Activated CD4-positive, alpha-beta T cell treated with anti-CD3 and anti-CD28 coated beads for 1 hour (primary cell): Measurements from ENCODE around the gene SLC9A9.

Source experiments
- DNase-seq: peaks from one replicate; pipeline ENCODE4 v3.0.0-alpha.2; 2020

SLC9A9 gene

DNA sequence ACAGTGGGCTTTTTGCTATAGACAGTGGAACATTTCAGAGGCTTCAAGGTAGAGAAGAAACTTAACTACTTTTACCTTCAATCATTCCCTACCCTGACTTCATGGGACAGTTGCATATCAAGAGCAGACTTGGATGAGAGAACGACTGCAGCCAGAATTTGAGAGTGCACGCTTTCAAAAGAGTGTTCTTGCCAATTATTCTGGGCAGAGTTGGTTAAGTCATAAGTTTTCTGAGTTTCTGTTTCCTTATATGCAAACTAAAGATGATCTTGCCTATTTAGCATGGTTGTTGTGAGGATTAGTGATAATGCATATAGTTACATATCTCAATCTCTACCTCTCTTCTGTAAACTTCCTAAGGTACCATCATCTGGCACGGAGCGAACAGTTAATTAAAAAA lies 7.6 kb downstream of the SLC9A9 start:
- DNase-seq: no peak

DNA sequence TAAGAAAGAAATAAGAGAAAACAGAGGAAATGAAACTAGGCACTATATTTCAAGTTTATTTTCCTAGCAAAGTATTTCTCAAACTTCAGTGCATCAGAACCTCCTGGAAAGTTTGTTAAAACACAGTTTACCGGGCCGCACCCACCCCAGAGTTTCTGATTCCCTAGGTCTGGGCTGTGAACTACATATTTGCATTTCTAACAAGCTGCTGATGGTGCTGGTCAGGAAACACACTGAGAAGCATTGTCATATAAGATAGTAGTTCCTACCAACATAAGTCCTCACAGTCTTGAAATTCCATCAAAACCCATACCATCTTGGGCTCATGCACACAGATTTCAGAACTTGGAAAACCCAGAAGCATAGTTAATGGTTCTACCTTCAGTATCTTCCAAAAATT lies 8.3 kb downstream of the SLC9A9 start:
- DNase-seq: no peak

DNA sequence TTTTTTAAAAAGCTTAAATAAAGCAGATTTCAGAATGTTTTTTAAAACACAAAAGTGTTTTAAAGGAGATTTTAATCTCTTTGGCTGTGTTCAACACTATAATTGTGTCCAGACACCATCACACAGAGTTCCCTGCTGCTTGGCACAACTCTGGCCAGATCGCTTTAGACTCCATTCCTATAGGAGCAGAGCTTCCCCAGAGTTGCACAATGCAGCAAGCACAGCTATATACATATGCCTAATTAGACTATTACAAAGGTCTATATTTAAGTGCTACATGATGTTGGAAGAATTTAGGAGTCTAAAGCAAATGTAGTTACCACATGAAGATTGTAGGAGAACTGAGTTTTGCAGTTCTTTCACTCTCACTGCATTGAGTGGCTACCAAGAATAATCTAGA lies 11.2 kb downstream of the SLC9A9 start:
- no peak for DNase-seq

DNA sequence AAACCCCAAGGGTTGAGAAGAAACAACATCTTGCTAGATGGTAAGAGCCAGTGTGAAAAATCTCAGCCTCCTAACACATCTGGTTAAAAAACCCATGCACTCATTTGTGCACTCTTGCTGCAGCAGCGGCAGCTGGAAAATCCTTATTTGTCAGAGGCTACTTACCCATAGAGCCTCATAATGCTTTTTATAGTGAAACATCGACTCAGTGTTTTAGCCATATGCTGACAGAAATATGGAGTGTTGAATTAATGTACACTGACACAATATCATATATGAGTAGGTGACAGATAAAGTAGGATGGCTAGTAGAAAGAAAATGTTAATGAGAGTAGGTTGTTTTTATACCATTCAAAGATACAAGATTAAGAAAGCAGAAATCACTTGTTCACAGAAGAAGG lies 13.0 kb downstream of the SLC9A9 start:
- DNase-seq: no peak

DNA sequence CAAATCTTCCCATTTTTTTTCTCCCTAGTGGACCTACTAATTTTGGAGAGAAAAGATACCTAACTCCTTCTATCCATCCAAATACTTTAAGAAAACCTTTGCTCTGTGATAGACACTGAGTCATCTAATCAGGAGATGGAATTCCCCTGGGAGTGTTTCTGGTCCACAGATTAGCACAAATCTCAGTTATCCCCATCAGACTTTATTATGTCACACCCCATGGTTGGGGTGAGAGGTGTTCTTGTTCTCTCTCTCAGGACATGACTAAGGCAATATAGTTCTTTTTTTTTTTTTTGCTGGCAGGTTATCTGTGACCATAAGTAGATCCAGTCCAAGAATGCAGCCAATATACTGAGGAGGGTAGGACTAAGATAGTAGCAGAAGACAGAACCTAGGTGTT lies 15.8 kb downstream of the SLC9A9 start:
- DNase-seq: no peak

DNA sequence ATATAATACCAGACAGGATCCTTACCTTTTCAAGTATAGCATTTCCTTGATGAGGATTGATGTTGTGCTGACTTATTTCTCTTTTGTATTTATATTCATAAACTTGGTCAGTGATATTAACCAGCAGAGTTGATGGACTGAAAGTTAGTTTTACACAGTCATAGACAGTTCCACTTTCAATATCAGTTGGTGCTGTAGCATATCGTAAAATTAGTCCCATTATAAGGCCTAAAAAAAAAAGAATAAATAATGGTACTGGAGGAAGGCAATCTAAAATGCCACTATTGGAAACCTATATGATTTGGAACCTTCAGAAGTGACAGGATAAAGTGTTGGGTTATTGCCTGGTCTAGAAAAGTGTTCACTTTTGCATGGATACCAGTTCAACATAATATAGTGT lies 16.3 kb downstream of the SLC9A9 start:
- DNase-seq: no peak

DNA sequence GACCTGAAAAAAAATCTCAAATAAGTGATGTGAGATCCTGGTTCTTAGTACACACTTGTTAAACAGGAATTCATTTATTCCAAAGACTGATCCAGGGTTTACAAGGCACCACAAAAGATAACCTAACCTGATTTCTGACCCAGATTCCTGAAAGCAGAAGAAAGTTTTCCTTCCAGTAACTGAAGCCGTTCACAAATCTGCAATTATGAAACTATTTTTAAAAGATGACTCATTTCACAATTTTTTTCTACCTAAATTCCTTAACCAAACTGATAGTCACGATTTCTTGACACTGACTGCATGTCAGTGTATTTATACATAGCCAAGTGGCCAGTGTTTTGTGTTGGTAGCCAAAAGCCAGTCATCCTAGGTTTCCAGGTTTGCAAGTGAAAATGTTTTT lies 17.1 kb downstream of the SLC9A9 start:
- no peak for DNase-seq

DNA sequence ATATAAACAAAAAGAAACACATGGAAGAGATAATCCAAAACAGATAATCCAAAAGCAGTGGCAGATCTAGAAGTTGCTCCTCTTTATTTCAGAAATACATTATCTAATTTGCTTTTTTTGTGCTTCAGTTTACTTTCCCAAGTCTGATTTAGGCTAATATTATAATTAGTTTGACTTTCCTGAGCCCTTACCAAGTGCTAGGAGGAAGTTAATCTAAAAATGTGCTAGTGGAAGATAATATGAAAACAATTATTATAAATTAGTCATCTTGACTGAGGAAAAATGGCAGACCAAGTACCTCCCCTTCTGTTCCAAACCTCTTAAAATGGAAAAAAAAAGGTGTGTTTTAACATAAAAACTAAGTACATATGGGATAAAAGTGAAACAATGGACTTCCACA lies 17.5 kb downstream of the SLC9A9 start:
- DNase-seq: no peak

DNA sequence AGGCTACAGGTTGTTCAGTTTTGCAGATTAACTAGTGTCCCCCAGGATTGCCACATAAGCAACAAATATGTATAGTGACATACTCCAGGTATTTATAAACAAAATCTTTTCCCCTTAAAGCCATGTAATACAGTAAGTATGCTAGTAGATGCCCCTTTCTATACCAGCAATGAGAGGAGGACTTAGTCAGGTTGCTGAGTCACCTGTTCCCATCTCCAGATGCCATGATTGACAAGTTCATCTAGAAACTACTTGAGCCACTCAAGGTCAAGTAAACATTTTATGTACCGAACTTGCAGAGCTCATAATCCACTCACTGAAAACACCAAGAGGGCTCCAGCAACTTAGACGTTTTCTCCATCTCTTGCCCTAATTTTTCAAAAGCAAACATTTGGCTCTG lies 18.2 kb downstream of the SLC9A9 start:
- DNase-seq: no peak

DNA sequence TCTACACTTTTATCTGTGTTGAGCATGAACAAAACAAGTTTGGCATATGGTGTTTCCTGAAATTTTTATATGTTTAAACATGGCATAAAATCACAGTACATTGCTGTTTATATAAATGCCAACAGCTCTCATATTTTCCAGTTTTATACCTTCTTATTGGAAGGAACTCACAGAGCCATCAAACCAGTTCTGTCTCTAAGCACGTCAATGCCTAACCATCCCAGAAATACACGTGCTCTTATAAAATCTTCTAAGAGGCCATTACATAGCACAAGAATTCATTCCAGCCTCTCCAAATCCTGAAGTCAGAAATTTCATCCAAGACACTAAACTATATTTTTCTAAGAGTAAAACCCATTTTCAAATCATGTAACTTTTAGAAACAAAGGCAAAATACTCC lies 20.8 kb downstream of the SLC9A9 start:
- no peak for DNase-seq

DNA sequence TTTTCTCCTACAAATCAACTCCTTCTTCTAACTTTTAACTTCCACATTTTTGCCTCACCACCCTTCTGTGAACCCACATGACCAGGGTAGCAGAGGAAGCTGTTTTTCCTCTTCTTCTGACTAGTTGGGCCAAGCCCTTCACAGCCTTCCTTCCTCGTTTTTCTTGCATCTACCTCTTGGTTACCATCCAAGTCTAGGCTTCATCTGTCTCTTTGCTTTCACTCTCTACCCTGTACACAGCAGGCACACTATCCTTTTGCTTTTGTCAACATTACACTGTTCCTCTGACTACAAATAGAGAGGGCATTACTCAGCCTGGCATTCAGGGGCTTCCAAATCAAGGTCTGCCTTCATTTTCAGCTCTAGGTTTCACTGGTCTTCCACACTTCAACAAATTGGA lies 22.0 kb downstream of the SLC9A9 start:
- no peak for DNase-seq

DNA sequence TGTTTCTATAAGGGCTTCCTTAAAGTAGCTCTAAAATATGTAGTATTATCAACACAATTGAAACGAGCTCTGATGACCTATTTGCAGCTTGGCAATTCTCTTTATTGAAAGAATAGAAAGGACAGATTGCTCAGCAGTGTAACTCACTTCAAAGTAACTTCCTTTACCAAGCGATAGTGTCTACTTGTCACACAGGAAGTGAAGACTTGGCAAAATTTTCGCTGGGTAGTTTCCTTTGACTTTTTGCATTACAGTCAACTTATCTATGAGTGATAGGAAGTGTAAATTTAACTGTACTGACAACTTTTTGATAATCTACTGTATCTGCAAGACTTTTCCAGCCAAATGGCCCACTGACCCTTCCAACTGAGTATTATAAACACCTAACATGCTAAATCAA lies 22.8 kb downstream of the SLC9A9 start:
- no peak for DNase-seq

DNA sequence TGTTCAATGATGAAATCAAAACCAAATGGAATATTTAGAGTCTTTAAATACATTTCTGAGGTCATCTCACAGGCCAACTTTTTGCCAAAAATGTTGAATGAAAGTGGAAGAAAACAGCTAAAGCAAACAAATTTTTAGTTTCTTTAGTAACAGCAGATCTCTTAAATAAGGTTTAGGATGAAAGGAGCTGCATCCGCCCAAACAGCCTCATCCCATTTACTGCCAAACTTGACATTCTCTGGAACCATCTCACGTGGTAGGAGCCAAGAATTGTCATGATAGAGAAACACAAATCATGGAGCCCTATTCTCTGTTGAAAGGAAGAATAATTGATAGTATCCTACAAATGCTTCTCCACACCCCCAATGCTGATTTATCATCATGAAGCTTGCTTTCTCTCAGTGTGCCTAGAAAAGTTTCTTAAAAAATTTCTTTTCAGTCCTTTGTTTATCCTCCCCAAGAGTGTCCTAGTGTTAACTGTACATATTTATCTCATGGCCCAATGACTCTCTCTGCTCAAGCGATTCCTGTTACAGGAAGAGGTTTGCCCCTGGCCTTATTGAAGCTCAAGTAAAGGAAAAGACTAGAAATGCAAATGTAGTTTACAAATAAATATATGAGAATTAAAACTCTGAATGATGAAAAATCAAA lies 23.4 kb downstream of the SLC9A9 start:
- no peak for DNase-seq

DNA sequence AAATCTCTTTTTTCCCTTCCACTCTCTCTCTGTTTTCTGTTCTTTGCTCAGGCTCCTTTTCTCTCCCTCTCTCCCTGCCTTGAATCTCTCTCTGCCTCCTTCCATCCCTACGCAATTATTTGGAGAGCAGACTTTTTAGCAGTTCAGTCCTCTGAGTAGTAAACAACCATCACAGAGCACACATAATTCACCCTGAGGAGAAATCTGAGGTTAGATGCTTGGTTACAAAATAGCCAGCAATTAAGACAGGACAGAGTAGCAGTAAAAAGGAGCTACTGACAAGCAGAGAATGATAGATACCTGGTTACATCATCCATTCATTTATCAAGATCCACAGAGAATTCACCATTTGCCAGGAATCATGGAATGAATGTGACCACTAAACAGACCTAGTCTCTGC lies 25.5 kb downstream of the SLC9A9 start:
- DNase-seq: no peak

DNA sequence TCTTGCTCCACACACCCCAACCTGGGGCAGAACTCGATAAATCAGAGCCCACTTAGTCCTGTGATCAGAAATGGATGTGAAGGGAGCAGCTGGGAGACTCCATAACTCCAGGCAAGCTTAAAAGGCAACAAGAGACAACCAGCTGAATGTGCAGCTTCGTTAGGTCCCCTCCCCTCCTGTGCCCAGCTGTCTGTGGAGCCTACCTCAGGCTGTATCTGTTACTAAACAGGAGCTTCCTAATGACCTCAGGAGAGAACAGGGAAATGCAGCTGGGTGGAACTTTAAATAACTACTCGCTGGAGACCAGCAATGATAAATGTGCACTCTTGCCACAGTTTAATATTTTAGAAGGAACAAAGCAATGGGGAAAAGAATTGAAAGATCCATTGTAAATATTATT lies 25.9 kb downstream of the SLC9A9 start:
- no peak for DNase-seq

DNA sequence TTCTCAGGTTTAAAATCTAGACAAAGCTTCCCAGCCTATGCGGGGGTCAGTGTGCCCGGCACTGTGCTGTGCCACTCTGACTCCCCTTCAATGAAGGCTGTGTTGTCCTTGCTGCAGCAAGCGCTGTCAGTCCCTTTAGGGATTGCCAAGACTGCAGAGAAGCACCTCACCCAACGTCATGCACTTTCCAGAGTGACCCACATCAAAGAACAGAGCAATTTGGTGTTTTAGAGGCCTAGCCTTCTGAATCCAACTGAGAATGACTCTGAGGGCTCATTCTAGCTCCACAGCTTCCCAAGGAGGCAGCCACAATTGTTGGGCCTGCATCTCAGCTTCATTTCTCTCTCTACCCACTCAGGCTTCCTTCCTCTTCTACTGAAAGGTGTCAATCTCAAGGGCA lies 26.4 kb downstream of the SLC9A9 start:
- no peak for DNase-seq

DNA sequence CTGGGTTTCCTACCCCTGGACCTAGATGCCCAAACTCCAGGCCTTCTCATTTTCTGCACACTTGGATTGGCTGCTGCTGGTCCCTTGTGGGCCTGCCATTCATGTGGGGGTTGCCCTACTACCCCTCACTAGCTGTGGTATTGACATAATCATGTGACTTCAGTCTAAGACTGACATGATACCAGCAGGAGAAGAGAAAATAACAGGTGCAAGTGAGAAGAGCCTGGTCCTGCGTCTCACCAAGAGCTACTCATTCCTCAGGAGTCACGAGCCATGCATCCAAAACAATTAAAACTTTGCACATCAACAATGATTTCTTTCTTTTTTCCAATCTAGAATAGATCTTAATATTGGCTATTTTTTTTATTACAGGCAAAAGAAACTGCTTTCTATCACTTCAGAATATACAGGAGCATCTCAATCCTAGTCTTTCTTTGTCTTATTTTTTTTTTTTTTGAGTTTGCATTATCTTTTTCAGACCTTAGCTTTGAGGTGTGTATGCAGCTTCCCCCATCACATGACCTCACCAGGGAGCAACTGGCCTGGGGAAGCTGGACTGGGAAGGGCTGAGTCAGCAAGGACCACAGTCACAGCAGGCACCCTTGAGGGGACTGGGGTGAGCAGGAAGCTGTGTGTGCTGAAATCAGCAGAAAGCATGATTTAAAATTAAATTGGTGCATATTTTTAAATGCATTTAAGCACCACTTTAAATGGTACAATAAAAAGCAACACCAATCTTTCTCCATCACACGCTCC lies 27.6 kb downstream of the SLC9A9 start:
- no peak for DNase-seq

DNA sequence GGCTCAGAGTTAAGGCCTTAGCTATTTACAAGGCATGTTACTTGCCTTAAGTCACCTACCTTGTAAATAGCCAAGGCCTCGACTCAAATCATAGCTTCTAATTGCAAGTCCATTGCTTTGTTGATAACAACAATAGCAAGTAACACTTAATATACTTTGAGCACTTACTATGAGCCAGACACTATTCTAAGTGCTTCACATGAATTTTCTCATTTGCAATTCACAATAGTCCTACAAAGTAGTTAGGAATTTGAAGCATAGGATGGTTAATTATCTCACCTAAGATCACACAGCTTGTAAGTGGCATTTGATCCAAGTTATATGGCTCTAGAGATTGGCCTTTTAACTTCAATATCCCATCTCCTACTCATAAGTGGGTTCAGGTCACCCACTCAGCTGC lies 28.4 kb downstream of the SLC9A9 start:
- no peak for DNase-seq

DNA sequence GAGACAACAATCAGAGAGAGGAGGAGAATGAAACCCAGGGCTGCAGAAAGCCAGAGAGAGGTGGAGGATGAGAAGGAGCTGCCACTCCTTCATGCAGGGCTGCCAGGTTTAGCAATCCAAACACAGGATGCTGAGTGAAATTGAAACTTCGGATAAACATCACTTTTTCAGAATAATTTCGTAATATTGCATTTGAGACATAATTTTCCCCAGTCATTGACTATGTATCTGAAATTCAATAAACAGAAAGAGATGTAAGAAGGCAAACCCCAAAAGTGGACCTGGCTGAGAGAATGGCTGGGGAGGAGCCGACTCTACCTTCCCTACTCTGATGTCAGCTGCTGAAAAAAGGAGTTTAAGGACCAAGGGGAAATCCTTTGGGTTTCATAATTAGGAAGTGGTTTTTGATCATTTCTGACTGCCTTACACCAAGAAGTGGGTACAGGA lies 33.8 kb downstream of the SLC9A9 start:
- DNase-seq: no peak

DNA sequence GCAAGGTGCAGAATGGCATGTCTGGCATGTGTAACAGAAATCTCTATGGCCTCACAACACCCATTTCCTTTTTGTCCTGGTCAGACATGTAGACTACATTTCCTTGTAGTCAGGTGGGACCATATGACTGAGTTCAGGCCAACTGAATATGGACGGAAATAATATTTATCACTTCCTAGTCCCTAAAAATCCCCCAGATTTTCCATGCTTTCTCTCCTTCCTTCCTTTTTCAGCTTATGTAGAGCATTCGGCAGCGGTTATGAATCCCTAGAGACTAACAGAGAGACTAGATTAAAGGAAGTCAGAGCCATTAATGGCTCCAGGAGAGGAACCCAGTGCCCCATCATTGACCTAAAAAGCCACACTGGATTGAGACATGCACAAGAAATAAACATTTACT lies 35.8 kb downstream of the SLC9A9 start:
- DNase-seq: no peak

DNA sequence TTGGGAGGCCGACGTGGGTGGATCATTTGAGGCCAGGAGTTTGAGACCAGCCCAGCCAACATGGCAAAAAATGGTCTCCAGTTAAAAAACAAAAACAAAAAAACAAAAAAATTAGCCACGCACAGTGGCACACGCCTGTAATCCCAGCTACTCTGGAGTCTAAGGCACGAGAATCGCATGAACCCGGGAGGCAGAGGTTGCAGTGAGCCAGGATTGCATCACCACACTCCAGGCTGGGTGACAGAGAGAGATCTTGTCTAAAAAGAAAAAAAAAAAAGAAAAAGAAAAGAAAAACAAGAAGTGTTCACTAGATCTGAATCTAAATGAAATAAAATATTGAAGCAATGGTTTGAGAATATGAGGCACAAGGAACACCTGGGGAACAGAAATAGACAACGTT lies 36.7 kb downstream of the SLC9A9 start:
- DNase-seq: no peak

DNA sequence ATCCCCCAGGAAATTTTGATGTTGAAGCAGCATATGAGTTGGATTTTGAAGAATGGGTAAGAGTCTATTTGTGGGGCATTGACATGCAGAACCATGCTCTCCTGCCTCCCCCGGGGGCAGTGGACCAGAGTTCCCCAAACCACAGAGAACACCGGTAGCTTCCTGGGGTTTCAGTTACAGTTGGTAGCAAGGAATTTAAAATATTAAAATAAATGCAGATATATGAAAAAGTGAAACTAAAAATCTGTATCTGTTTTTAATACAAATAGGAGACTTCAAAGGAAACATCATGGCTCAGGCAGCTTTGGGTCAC lies 37.4 kb downstream of the SLC9A9 start:
- no peak for DNase-seq

DNA sequence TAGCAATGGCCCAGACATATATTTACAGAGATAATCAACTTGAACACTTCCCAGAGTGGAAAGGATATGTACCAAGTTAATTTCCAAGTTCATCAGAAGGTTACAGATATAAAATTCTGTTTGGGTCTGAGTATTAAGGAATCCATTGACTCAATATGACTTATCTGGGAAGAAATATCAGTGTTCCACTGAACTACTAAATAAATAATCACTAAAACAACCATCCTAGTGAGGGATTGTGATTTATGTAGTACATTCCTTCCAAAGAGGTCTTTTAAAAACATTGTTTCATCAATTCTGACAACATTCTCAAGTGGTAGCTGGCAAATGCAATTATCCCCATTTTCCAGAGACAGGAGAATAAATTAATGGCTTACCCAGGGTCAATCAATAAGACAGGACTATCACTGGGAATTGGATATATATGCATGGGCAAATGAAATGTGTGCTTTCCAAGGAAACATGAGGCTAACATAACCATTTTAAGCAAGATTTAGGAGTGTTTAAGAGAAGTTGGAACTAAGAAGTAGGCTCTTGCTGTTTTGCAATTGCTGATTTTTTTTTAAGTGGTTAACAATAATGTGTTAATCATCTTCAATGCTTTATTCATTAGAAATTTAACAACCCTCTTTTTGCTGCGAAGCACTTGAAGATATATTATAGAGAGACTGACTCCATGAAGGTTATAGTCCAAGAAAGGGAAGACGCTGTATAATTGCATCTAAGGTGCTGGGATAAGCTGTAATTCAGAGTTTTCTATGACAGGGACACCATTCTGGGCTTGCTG lies 37.9 kb downstream of the SLC9A9 start:
- no peak for DNase-seq

DNA sequence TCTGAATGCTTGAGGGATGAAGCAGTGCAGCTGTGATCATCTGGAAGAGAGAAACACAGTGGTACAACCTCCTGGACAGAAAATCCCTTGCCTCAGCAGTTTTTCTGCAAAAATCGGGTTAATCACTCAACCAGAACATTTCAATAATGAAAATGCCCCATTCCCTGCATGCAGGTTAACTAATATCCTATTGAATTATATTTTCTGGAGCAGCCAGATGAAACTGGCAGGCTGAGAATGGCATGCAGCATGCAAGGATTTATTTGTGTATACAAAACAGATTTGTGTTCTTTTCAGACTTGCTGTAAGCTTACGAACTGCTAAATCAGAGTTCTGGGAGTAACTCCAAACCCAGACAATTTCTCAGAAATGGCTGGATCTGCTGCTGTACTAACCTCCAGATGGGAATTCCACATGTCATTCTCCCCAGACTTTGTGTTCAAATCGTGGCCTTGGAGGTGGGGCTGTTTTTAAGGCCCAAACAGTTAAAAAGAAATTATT lies 39.1 kb downstream of the SLC9A9 start:
- no peak for DNase-seq
